SU-DHL-6 (cell line): ENCODE data around the gene RPL9.
A peak's percentile ranks its signal among the peaks of the same experiment; 100 is the strongest.

ENCODE experiments used
- H2AFZ ChIP-seq: fragments of 200-600 bp; sonication (generic); 2 replicates; pipeline ENCODE4 v1.6.1; 2014; ENCODE audit warnings: low read depth, mild to moderate bottlenecking, moderate library complexity, mixed read lengths, antibody characterized with exemption, low read length; ENCODE audit not compliant: severe bottlenecking
- H3F3A ChIP-seq: fragments of 200-600 bp; shearing (Covaris generic); 2 replicates; pipeline ENCODE4 v1.6.0; 2016; ENCODE audit warnings: antibody characterized with exemption, mild to moderate bottlenecking; ENCODE audit not compliant: insufficient read depth
- H3K27ac ChIP-seq: fragments of 200-600 bp; sonication (generic); 2 replicates; pipeline ENCODE4 v1.5.1; 2016; ENCODE audit warnings: low read depth, mild to moderate bottlenecking, low read length, moderate library complexity, mixed read lengths
- H3K27me3 ChIP-seq: fragments of 200-600 bp; sonication (generic), shearing (Covaris generic); 2 replicates; pipeline ENCODE4 v1.6.0; 2014; ENCODE audit warnings: mild to moderate bottlenecking, low read length
- H3K36me3 ChIP-seq: fragments of 200-600 bp; sonication (generic); 2 replicates; pipeline ENCODE4 v1.6.1; 2014; ENCODE audit warnings: mild to moderate bottlenecking, low read length, mixed read lengths
- H3K4me2 ChIP-seq: fragments of 300-600, 200-600 bp; shearing (Covaris generic), sonication (generic); 2 replicates; pipeline ENCODE4 v1.6.0; 2014; ENCODE audit warnings: low read length, low read depth, mild to moderate bottlenecking; ENCODE audit not compliant: poor library complexity, severe bottlenecking
- H3K4me3 ChIP-seq: fragments of 200-600 bp; sonication (generic); 2 replicates; pipeline ENCODE4 v1.5.1; 2014; ENCODE audit warnings: antibody characterized with exemption, low read length, mild to moderate bottlenecking, mixed read lengths; ENCODE audit not compliant: insufficient read depth, poor library complexity, severe bottlenecking
- H3K79me2 ChIP-seq: fragments of 200-600 bp; sonication (generic); 2 replicates; pipeline ENCODE4 v1.6.1; 2014; ENCODE audit warnings: mild to moderate bottlenecking, low read length, moderate library complexity; ENCODE audit not compliant: insufficient read depth
- H3K9ac ChIP-seq: fragments of 200-600 bp; sonication (generic); 2 replicates; pipeline ENCODE4 v1.7.0; 2014; ENCODE audit warnings: mild to moderate bottlenecking, low read length
- H3K9me2 ChIP-seq: fragments of 200-600 bp; sonication (generic); replicated peaks from 2 replicates; pipeline ENCODE4 v1.6.1; 2014; ENCODE audit warnings: low read length; ENCODE audit not compliant: insufficient read depth
- H3K9me3 ChIP-seq: fragments of 200-600 bp; sonication (generic); 2 replicates; pipeline ENCODE4 v1.6.1; 2014; ENCODE audit warnings: low read length, mixed read lengths; ENCODE audit not compliant: insufficient read depth
- H4K20me1 ChIP-seq: fragments of 200-600 bp; sonication (generic); 2 replicates; pipeline ENCODE4 v1.6.1; 2014; ENCODE audit warnings: low read depth, mild to moderate bottlenecking, antibody characterized with exemption, low read length, moderate library complexity, mixed read lengths
- CTCF ChIP-seq: fragments of 200-600 bp; sonication (generic); IDR thresholded peaks from one replicate; pipeline ENCODE4 v1.5.1; 2017; ENCODE audit warnings: antibody characterized with exemption, mild to moderate bottlenecking, low read length, moderate library complexity; ENCODE audit not compliant: insufficient read depth, poor library complexity, severe bottlenecking
- EZH2phosphoT487 ChIP-seq: fragments of 200-600 bp; sonication (generic), shearing (Covaris generic); conservative IDR thresholded peaks from 2 replicates; pipeline ENCODE4 v1.6.1; 2018; ENCODE audit warnings: mild to moderate bottlenecking, antibody characterized with exemption, low read length, moderate library complexity, mixed read lengths

The RPL9 gene

GRCh38 chr4:39441593-39441992, 17.1 kb downstream of the RPL9 start:
- 0 out of 2 replicates have a peak, but pooled peaks cover 4% of the 10 kb centered on the region for H3F3A ChIP-seq
- no peaks in the 10 kb centered on the region for H3K79me2 ChIP-seq
- H3K27me3 ChIP-seq, result no peaks in the 10 kb centered on the region
- H3K9me2 ChIP-seq, result no peaks in the 10 kb centered on the region
- no peak overlapping the region for H3K4me3 ChIP-seq
- H2AFZ ChIP-seq, result no peak overlapping the region
- no peak for TF ChIP-seq CTCF
- no peak for TF ChIP-seq EZH2phosphoT487
- no peak overlapping the region for H3K27ac ChIP-seq
- no peaks in the 10 kb centered on the region for H3K9me3 ChIP-seq
- no peaks in the 10 kb centered on the region for H3K36me3 ChIP-seq
- no peak overlapping the region for H3K4me2 ChIP-seq
- no peak overlapping the region for H3K9ac ChIP-seq
- H4K20me1 ChIP-seq, result no peaks in the 10 kb centered on the region

- no peak for TF ChIP-seq EZH2phosphoT487
- TF ChIP-seq CTCF, result peak; percentile 17
- no peak overlapping the region for H3K4me2 ChIP-seq
These were observed 22.8 kb downstream of the RPL9 start for GRCh38 chr4:39435659-39436563.

GRCh38 chr4:39433878-39434492, 24.7 kb downstream of the RPL9 start:
- Histone ChIP-seq H3K9ac (no peak overlapping the region), H4K20me1 (no peaks in the 10 kb centered on the region), H3K9me3 (no peaks in the 10 kb centered on the region), H3K9me2 (no peaks in the 10 kb centered on the region), H3K27me3 (no peaks in the 10 kb centered on the region), H3F3A (no peaks in the 10 kb centered on the region), H3K36me3 (no peaks in the 10 kb centered on the region), H3K27ac (no peak overlapping the region), H3K79me2 (no peaks in the 10 kb centered on the region), H3K4me3 (no peak overlapping the region), H3K4me2 (no peak overlapping the region), H2AFZ (no peak overlapping the region)
- TF ChIP-seq CTCF, result no peak
- no peak for TF ChIP-seq EZH2phosphoT487

More at GRCh38 chr4:39435659-39436563, 22.8 kb downstream of the RPL9 start:
- H3K27me3 ChIP-seq, result no peaks in the 10 kb centered on the region
- no peak overlapping the region for H2AFZ ChIP-seq
- no peaks in the 10 kb centered on the region for H3K9me3 ChIP-seq
- H3F3A ChIP-seq, result no peaks in the 10 kb centered on the region
- H4K20me1 ChIP-seq, result no peaks in the 10 kb centered on the region
- H3K79me2 ChIP-seq, result no peaks in the 10 kb centered on the region
- H3K36me3 ChIP-seq, result no peaks in the 10 kb centered on the region
- H3K9me2 ChIP-seq, result no peaks in the 10 kb centered on the region
- H3K27ac ChIP-seq, result no peak overlapping the region
- no peak overlapping the region for H3K9ac ChIP-seq
- H3K4me3 ChIP-seq, result no peak overlapping the region
